Mesendoderm (in vitro differentiated cells): ENCODE data around the gene TST.
A peak's percentile ranks its signal among the peaks of the same experiment; 100 is the strongest.

Experiments used
- DNase-seq: peaks from one replicate; pipeline ENCODE4 v3.0.0; 2013
- H2AK5ac ChIP-seq: 2 replicates; pipeline ENCODE4 v1.6.1; 2013; ENCODE audit warnings: low read length, inconsistent platforms
- H2BK120ac ChIP-seq: 2 replicates; pipeline ENCODE4 v1.6.1; 2013; ENCODE audit warnings: low read depth, mild to moderate bottlenecking, low read length, moderate library complexity, mixed read lengths
- H2BK15ac ChIP-seq: replicated peaks from 2 replicates; pipeline ENCODE4 v1.6.1; 2013; ENCODE audit warnings: low read depth, mild to moderate bottlenecking, moderate library complexity
- H2BK5ac ChIP-seq: 2 replicates; pipeline ENCODE4 v1.6.1; 2013; ENCODE audit warnings: low read length, inconsistent platforms
- H3K18ac ChIP-seq: 2 replicates; pipeline ENCODE4 v1.6.1; 2013; ENCODE audit warnings: mild to moderate bottlenecking, low read length, mixed read lengths
- H3K23ac ChIP-seq: one replicate; pipeline ENCODE4 v1.6.1; 2013; ENCODE audit warnings: low read length
- H3K27ac ChIP-seq: 2 replicates; pipeline ENCODE4 v1.5.1; 2013; ENCODE audit warnings: low read depth, mild to moderate bottlenecking, inconsistent platforms, low read length, moderate library complexity
- H3K27me3 ChIP-seq: 2 replicates; pipeline ENCODE4 v1.6.1; 2013; ENCODE audit warnings: low read length, control low read depth, mild to moderate bottlenecking, inconsistent platforms; ENCODE audit not compliant: insufficient read depth, poor library complexity
- H3K36me3 ChIP-seq: 2 replicates; pipeline ENCODE4 v1.6.1; 2013; ENCODE audit warnings: low read length, inconsistent platforms; ENCODE audit not compliant: control insufficient read depth, insufficient read depth
- H3K4ac ChIP-seq: one replicate; pipeline ENCODE4 v1.6.1; 2013; ENCODE audit warnings: low read depth, mild to moderate bottlenecking, low read length, moderate library complexity
- H3K4me1 ChIP-seq: 2 replicates; pipeline ENCODE4 v1.6.1; 2013; ENCODE audit warnings: low read depth, low read length, inconsistent platforms; ENCODE audit not compliant: control insufficient read depth
- H3K4me2 ChIP-seq: 2 replicates; pipeline ENCODE4 v1.6.1; 2013; ENCODE audit warnings: low read length
- H3K4me3 ChIP-seq: 2 replicates; pipeline ENCODE4 v1.5.1; 2013; ENCODE audit warnings: mild to moderate bottlenecking, low read length
- H3K56ac ChIP-seq: one replicate; pipeline ENCODE4 v1.6.1; 2013; ENCODE audit warnings: low read length
- H3K79me1 ChIP-seq: 2 replicates; pipeline ENCODE4 v1.6.1; 2013; ENCODE audit warnings: low read length, inconsistent platforms
- H3K79me2 ChIP-seq: 2 replicates; pipeline ENCODE4 v1.6.1; 2013; ENCODE audit warnings: mild to moderate bottlenecking, low read length; ENCODE audit not compliant: control insufficient read depth, insufficient read depth
- H3K9ac ChIP-seq: 2 replicates; pipeline ENCODE4 v1.6.1; 2013; ENCODE audit warnings: low read length, inconsistent platforms
- H4K5ac ChIP-seq: one replicate; pipeline ENCODE4 v1.6.1; 2013; ENCODE audit warnings: low read length
- H4K8ac ChIP-seq: one replicate; pipeline ENCODE4 v1.6.1; 2013; ENCODE audit warnings: low read depth, mild to moderate bottlenecking, control low read depth, low read length, moderate library complexity
- WGBS: extraction: QIAGEN DNeasy Blood & Tissue Kit; methylation state at CpG from one replicate; pipeline ENCODE4 v1.1.7; 2013; ENCODE audit warnings: low lambda C conversion rate, missing lambda C conversion rate; ENCODE audit not compliant: insufficient coverage; ENCODE audit errors: extremely low coverage; 5-methylcytosine and 5-hydroxymethylcytosine counted together

TST gene

DNA sequence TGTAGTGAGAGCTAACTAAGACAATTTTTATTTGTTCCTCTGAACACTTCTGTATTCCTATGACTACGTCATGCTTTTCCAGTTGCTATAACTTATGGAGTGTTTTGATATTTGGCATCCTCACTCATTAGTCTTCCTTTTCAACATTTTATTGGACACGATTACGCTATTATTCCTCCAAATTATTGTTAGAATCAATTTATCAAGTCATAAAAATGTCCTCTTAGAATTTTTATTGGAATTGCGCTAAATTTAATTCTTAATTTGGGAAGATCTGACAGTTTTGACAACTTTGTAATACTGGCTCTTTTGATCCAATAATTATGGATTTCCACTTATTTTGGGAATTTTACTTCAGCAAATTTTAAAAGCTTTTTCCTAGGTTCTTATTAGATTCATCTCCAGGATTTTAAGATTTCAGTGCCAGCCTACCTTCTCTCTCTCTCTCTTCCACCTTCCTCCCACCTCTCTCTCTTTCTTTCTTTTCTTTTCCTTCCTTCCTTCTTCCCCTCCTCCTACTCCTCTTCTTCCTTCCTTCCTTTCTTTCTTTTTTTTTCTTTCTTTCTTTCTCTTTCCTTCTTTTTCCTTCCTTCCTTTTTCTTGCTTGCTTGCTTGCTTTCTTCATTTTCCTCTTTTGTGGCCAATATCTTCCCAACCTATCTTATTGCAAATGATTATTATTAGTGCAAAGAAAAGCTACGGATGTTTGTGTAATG is 50.8 kb downstream of the TST start:
- Histone ChIP-seq H3K27ac (no peak overlapping the region), H2BK120ac (no peak overlapping the region), H2AK5ac (no peak overlapping the region), H3K4me2 (no peak overlapping the region), H3K4me1 (no peaks in the 10 kb centered on the region), H3K4ac (no peak overlapping the region), H4K5ac (no peak overlapping the region), H2BK15ac (no peak overlapping the region), H3K79me2 (no peaks in the 10 kb centered on the region), H2BK5ac (no peak overlapping the region), H3K36me3 (no peaks in the 10 kb centered on the region), H3K27me3 (no peaks in the 10 kb centered on the region), H3K18ac (no peak overlapping the region), H3K4me3 (no peak overlapping the region), H4K8ac (no peak overlapping the region), H3K56ac (no peak overlapping the region), H3K23ac (no peak overlapping the region), H3K79me1 (no peaks in the 10 kb centered on the region), H3K9ac (no peak overlapping the region)
- 100% methylated on average over 2 of the region's 5 CpGs for WGBS
- no peak for DNase-seq

DNA sequence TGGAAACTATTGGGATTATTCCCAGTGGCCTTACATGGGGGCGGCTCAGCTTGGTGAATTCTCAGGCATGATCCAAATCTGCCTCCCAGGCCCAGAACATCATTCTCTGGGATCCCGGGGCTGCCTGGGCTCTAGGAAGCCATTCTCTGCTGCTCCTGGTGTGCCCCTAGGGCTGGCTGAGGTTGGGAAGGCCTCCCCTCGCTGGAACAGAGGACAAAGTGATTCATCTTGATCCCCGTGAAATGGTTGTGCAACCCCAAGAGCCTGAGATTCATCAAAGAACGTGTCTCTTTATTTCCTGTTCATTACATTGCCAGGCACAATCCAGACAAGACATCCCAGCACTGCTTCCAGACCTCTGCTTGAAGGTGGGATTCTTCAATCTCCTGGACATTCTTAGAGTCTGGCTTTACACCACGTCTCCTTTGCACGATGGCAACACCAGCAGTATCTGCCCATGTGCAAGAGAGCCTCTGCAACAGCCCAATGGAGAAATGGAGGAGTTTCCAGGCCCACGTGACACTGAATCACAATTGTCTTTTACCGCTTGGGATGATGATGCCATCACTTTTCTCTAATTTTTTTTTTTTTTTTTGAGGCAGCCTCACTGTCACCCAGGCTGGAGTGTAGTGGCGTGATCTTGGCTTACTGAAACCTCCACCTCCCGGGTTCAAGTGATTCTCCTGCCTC is 52.3 kb downstream of the TST start:
- H3K27ac ChIP-seq, result no peak overlapping the region
- no peaks in the 10 kb centered on the region for H3K4me1 ChIP-seq
- no peak overlapping the region for H2BK120ac ChIP-seq
- no peak overlapping the region for H4K5ac ChIP-seq
- no peak overlapping the region for H3K4me2 ChIP-seq
- no peaks in the 10 kb centered on the region for H3K79me2 ChIP-seq
- no peak overlapping the region for H3K23ac ChIP-seq
- no peaks in the 10 kb centered on the region for H3K79me1 ChIP-seq
- no peak overlapping the region for H4K8ac ChIP-seq
- H3K56ac ChIP-seq, result no peak overlapping the region
- H3K36me3 ChIP-seq, result no peaks in the 10 kb centered on the region
- H2BK15ac ChIP-seq, result no peak overlapping the region
- H2AK5ac ChIP-seq, result no peak overlapping the region
- H3K4me3 ChIP-seq, result no peak overlapping the region
- no peak overlapping the region for H3K18ac ChIP-seq
- no peak for DNase-seq
- H3K4ac ChIP-seq, result no peak overlapping the region
- H3K27me3 ChIP-seq, result no peaks in the 10 kb centered on the region
- WGBS, result no CpG with 5 or more reads among the region's 11 CpGs
- H3K9ac ChIP-seq, result no peak overlapping the region
- H2BK5ac ChIP-seq, result no peak overlapping the region

DNA sequence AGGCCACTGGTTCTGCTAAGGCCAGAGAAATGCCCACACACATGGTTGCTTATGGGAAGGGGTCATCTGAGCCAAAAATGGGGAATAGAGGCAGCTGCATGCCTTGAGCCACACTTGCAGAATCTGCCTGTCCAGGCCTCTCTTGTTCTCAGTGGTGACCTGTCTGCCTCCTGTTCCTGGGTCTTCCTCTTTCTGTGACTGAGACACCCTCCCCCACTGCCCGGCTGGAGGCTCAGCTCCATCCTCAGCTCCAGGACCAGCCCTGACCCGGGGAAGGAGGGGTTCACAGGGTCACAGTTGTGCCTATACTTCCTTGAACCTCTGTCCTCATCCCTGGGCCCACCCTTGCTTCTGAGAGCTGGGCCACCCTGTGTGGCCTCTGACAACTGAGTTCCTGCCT is 53.6 kb downstream of the TST start:
- H3K36me3 ChIP-seq, result no peaks in the 10 kb centered on the region
- H2BK15ac ChIP-seq, result no peak overlapping the region
- no peak overlapping the region for H3K27ac ChIP-seq
- no peak for DNase-seq
- H3K9ac ChIP-seq, result no peak overlapping the region
- no peak overlapping the region for H4K8ac ChIP-seq
- H3K23ac ChIP-seq, result no peak overlapping the region
- no peaks in the 10 kb centered on the region for H3K27me3 ChIP-seq
- H3K4me2 ChIP-seq, result no peak overlapping the region
- no CpG with 5 or more reads among the region's 2 CpGs for WGBS
- H3K4me3 ChIP-seq, result no peak overlapping the region
- H3K18ac ChIP-seq, result no peak overlapping the region
- no peaks in the 10 kb centered on the region for H3K4me1 ChIP-seq
- no peak overlapping the region for H3K4ac ChIP-seq
- H3K79me2 ChIP-seq, result no peaks in the 10 kb centered on the region
- H3K79me1 ChIP-seq, result no peaks in the 10 kb centered on the region
- H2AK5ac ChIP-seq, result no peak overlapping the region
- no peak overlapping the region for H4K5ac ChIP-seq
- no peak overlapping the region for H2BK120ac ChIP-seq
- no peak overlapping the region for H2BK5ac ChIP-seq
- no peak overlapping the region for H3K56ac ChIP-seq

DNA sequence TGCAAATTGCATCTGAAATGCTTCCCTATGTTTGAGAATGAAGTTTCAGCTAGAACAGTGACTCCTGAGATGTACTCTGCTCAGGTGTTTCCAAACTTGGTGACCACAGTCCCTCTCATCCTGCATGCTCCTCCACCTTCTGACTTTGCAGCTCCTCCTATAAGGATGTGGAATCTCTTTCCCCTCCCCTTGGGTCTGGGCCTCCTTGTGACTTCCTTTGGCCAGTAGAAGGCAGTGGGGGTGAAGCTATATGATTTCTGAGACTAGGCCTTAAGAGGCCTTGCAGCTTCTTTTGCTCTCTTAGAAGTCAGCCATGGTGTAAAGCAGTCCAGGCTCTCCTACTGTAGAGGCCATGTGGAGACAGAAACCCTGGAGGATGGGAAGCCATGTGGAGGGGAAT is 55.1 kb downstream of the TST start:
- Histone ChIP-seq H3K79me2 (no peaks in the 10 kb centered on the region), H3K56ac (no peak overlapping the region), H4K5ac (no peak overlapping the region), H3K27me3 (no peaks in the 10 kb centered on the region), H3K4me3 (no peak overlapping the region), H3K4ac (no peak overlapping the region), H2AK5ac (no peak overlapping the region), H2BK15ac (no peak overlapping the region), H3K4me1 (no peaks in the 10 kb centered on the region), H3K4me2 (no peak overlapping the region), H2BK120ac (no peak overlapping the region), H4K8ac (no peak overlapping the region), H3K79me1 (no peaks in the 10 kb centered on the region), H3K23ac (no peak overlapping the region), H3K36me3 (no peaks in the 10 kb centered on the region), H3K9ac (no peak overlapping the region), H3K27ac (no peak overlapping the region), H3K18ac (no peak overlapping the region), H2BK5ac (no peak overlapping the region)
- DNase-seq, result peak; percentile 29

DNA sequence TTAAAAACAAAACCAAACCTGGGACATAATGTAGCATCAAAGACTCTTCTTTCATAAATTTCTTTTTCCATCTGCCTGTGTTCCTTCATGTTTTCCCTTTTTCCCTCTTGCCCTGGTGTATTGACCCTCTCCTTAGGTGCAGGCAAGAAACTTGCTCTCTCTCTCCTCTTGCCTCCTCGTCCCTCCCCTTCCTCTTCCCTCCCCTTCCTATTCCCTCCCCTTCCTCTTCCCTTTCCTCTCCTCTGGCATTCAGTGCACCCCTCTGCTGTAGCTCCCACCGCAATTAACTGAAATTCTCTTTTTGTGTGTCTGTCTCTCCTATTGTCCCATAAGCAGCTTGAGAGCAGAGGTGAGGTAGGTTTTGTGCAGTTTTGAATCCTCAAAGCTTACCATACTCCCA is 55.9 kb downstream of the TST start:
- Histone ChIP-seq H3K36me3 (no peaks in the 10 kb centered on the region), H3K9ac (no peak overlapping the region), H3K79me1 (no peaks in the 10 kb centered on the region), H4K8ac (no peak overlapping the region), H3K27ac (no peak overlapping the region), H3K4ac (no peak overlapping the region), H3K23ac (no peak overlapping the region), H3K4me3 (no peak overlapping the region), H3K18ac (no peak overlapping the region), H2BK120ac (no peak overlapping the region), H4K5ac (no peak overlapping the region), H3K27me3 (no peaks in the 10 kb centered on the region), H3K79me2 (no peaks in the 10 kb centered on the region), H2AK5ac (no peak overlapping the region), H3K4me1 (no peaks in the 10 kb centered on the region), H2BK5ac (no peak overlapping the region), H3K56ac (no peak overlapping the region), H2BK15ac (no peak overlapping the region), H3K4me2 (no peak overlapping the region)
- DNase-seq, result no peak
- WGBS, result no CpG with 5 or more reads among the region's 2 CpGs

DNA sequence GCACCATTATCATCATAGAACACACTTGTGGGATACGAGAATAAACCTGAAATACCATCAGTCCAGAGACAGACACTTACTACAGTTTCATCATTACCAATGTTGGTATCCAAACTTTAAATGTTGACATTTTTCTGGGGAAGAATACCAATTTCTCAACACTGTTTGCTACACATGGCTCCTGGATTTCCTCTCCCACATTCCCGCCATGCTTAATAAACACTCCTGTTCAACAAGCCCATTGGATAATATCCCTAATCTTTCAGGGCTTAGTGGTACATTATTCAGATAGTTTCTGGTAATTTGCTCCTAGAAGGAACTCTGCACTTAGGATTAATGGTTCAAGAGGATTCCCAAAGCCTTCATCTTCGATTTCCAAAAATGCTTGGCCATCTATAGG is 57.6 kb downstream of the TST start:
- Histone ChIP-seq H3K23ac (no peak overlapping the region), H3K4me2 (no peak overlapping the region), H2BK5ac (no peak overlapping the region), H2BK120ac (no peak overlapping the region), H3K79me2 (no peaks in the 10 kb centered on the region), H3K4me1 (no peaks in the 10 kb centered on the region), H3K18ac (no peak overlapping the region), H3K9ac (no peak overlapping the region), H3K36me3 (no peaks in the 10 kb centered on the region), H3K4ac (no peak overlapping the region), H3K27me3 (no peaks in the 10 kb centered on the region), H3K4me3 (no peak overlapping the region), H2BK15ac (no peak overlapping the region), H4K5ac (no peak overlapping the region), H3K56ac (no peak overlapping the region), H2AK5ac (no peak overlapping the region), H3K79me1 (no peaks in the 10 kb centered on the region), H4K8ac (no peak overlapping the region), H3K27ac (no peak overlapping the region)
- WGBS, result no CpG with 5 or more reads among the region's 3 CpGs
- DNase-seq, result no peak
